Subcutaneous abdominal adipose tissue (tissue), 5 donors: Measurements from ENCODE around the gene FLOT1.
A peak's percentile ranks its signal among the peaks of the same experiment; 100 is the strongest.
"Not testable (repeated sequence)": the region's sequence is repeated elsewhere in the genome, so short reads cannot be mapped to it uniquely, and the experiment has no call there.

Experiments used
- H3K27ac ChIP-seq: one replicate; pipeline ENCODE4 v1.7.0; 2013; ENCODE audit warnings: low read depth, mild to moderate bottlenecking, inconsistent platforms, low read length, moderate library complexity
- H3K27me3 ChIP-seq, 5 donors: one replicate each; pipeline ENCODE4 v1.7.0; 2013; ENCODE audit warnings: low read length in 5 of 5, inconsistent platforms in 1 of 5; ENCODE audit not compliant: control insufficient read depth in 5 of 5, insufficient read depth in 4 of 5
- H3K36me3 ChIP-seq, 5 donors: one replicate each; pipeline ENCODE4 v1.7.0; 2013; ENCODE audit warnings: low read length in 5 of 5; ENCODE audit not compliant: control insufficient read depth in 5 of 5, insufficient read depth in 5 of 5
- H3K4me1 ChIP-seq, 5 donors: one replicate each; pipeline ENCODE4 v1.7.0; 2013; ENCODE audit warnings: low read length in 5 of 5, mild to moderate bottlenecking in 3 of 5, moderate library complexity in 1 of 5; ENCODE audit not compliant: control insufficient read depth in 5 of 5, insufficient read depth in 5 of 5
- H3K4me3 ChIP-seq, 5 donors: one replicate each; pipeline ENCODE4 v1.7.0; 2013; ENCODE audit warnings: low read length in 5 of 5, low read depth in 1 of 5
- H3K9ac ChIP-seq, 5 donors: one replicate each; pipeline ENCODE4 v1.7.0; 2013; ENCODE audit warnings: low read length in 5 of 5, mild to moderate bottlenecking in 4 of 5, moderate library complexity in 3 of 5
- H3K9me3 ChIP-seq, 5 donors: one replicate each; pipeline ENCODE4 v1.7.0; 2013; ENCODE audit warnings: low read length in 5 of 5; ENCODE audit not compliant: control insufficient read depth in 5 of 5
- donor health status: healthy.
- donor health status: healthy.
- donor health status: healthy.
- donor health status: healthy.
- donor health status: healthy.

Gene FLOT1

GRCh38 chr6:30717845-30718720, 24.4 kb downstream of the FLOT1 start:
- not testable (repeated sequence) for H3K9me3 ChIP-seq, H3K27me3 ChIP-seq
- H3K36me3 ChIP-seq: peaks cover 13 to 24% (median 22%) of the 10 kb centered on the region in 5 donors
- peak overlapping the region in 1 of 5 donors; percentile 62 for H3K9ac ChIP-seq
- H3K27ac ChIP-seq: peak overlapping the region; percentile 96
- peaks cover 5 to 42% (median 38%) of the 10 kb centered on the region in 5 donors for H3K4me1 ChIP-seq
- peak overlapping the region; percentile 59 to 86 (median 85) for H3K4me3 ChIP-seq

GRCh38 chr6:30717129-30717844, 25.2 kb downstream of the FLOT1 start, which contains the start of gene MDC1:
Gene MDC1, minus strand, starts transcription at chr6:30717281. Its CDS starts 2,106 bp downstream, at chr6:30715175.
- Histone ChIP-seq H3K4me1 (peaks cover 3 to 34% (median 32%) of the 10 kb centered on the region in 5 donors), H3K4me3 (peak within 1 kb of the TSS; percentile 83 to 91 (median 85)), H3K9me3 (no peaks in the 10 kb centered on the region), H3K27ac (peak within 1 kb of the TSS; percentile 75), H3K27me3 (no peaks in the 10 kb centered on the region), H3K9ac (peak within 1 kb of the TSS in 4 of 5 donors; percentile 77 to 85 (median 80)), H3K36me3 (peaks cover 10 to 27% (median 24%) of the 10 kb centered on the region in 5 donors)

DNA sequence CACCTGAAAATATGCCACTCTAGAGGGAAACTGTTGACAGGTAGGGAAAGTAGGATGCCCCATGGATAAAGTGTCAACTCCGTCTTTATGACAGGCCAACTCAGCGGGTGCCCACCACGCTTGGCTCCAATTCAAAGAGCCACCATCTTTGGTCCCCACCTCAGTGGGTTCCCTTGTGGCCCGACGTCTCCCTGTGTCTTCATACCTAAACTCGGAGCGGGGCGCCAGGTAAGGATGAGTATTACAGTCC, 25.7 kb downstream of the FLOT1 start:
- H3K9ac ChIP-seq: peak overlapping the region in 4 of 5 donors; percentile 77 to 85 (median 80)

GRCh38 chr6:30714263-30714662, 28.2 kb downstream of the FLOT1 start:
- Histone ChIP-seq H3K27ac (no peak overlapping the region), H3K27me3 (no peaks in the 10 kb centered on the region), H3K9ac (no peak overlapping the region), H3K4me1 (peaks cover 3 to 18% (median 13%) of the 10 kb centered on the region in 5 donors), H3K9me3 (no peaks in the 10 kb centered on the region), H3K36me3 (peaks cover 13 to 57% (median 43%) of the 10 kb centered on the region in 5 donors), H3K4me3 (no peak overlapping the region)

More for the DNA sequence above, 25.7 kb downstream of the FLOT1 start:
- Histone ChIP-seq H3K36me3 (peaks cover 10 to 32% (median 29%) of the 10 kb centered on the region in 5 donors), H3K27me3 (no peaks in the 10 kb centered on the region), H3K9me3 (no peaks in the 10 kb centered on the region), H3K27ac (peak overlapping the region; percentile 75), H3K4me1 (peaks cover 3 to 30% (median 27%) of the 10 kb centered on the region in 5 donors), H3K4me3 (peak overlapping the region; percentile 83 to 91 (median 85))

DNA sequence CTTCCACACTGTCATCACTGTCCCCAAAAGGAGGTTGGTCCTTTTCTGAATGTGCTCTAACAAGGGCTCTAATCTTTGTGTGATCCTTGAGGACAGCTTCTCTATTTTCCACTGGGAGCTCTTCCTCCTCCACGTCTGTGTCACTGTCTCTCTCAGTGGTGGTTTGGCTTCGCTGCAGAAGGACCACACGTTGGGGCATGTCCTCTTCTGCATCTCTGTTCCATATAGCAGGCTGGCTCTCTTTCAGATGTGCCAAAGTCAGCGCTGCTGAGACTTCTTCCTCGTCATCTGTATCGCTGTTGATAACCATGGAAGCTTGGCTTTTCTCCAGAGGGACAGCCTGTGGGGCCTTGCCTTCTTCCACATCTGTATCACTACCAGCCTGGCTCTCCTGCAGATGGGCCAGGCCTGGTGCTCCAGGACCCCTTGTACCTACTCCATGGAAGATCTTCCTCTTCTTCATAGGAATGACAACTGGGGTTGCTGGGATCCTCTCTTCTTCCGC, 30.0 kb downstream of the FLOT1 start:
- Histone ChIP-seq H3K36me3 (peaks cover 16 to 73% (median 51%) of the 10 kb centered on the region in 5 donors), H3K27ac (no peak overlapping the region), H3K4me1 (peaks cover under 1 to 9% (median 7%) of the 10 kb centered on the region in 5 donors), H3K4me3 (no peak overlapping the region), H3K27me3 (no peaks in the 10 kb centered on the region), H3K9ac (no peak overlapping the region), H3K9me3 (no peaks in the 10 kb centered on the region)

DNA sequence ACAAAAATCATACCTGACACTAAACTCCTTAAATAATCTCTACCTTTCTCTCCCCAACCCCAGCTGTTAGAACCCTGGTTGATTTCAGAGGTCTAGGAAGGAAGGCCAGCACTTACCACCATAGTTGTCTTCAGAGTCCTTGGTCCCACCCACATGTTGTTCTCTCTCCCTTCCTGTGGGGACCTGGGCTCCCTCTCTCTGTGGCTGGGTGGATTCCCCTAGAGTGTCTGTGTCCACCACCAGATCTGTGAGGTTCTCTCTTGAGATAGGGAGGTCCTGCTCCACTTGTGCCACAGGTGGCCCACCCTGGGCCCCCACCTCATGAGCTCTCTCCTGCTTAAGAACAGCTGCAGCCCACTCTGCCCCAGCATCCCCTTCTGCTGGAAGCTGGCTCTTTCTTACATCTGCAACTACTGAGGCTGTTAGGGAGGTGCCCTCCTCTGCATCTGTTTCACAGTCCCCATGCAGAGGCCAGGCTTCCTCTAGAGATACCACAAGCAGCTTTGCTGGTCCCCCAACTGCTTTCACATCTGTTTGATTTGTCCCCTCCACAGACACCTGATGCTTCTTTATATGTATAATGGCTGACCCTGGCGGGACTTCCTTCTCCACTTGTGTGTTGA, 30.6 kb downstream of the FLOT1 start:
- no peak overlapping the region for H3K9ac ChIP-seq
- no peaks in the 10 kb centered on the region for H3K9me3 ChIP-seq
- peaks cover 16 to 79% (median 58%) of the 10 kb centered on the region in 5 donors for H3K36me3 ChIP-seq
- no peak overlapping the region for H3K27ac ChIP-seq
- peaks cover 0 to 7% (median 6%) of the 10 kb centered on the region in 5 donors for H3K4me1 ChIP-seq
- no peak overlapping the region for H3K4me3 ChIP-seq
- H3K27me3 ChIP-seq: no peaks in the 10 kb centered on the region

DNA sequence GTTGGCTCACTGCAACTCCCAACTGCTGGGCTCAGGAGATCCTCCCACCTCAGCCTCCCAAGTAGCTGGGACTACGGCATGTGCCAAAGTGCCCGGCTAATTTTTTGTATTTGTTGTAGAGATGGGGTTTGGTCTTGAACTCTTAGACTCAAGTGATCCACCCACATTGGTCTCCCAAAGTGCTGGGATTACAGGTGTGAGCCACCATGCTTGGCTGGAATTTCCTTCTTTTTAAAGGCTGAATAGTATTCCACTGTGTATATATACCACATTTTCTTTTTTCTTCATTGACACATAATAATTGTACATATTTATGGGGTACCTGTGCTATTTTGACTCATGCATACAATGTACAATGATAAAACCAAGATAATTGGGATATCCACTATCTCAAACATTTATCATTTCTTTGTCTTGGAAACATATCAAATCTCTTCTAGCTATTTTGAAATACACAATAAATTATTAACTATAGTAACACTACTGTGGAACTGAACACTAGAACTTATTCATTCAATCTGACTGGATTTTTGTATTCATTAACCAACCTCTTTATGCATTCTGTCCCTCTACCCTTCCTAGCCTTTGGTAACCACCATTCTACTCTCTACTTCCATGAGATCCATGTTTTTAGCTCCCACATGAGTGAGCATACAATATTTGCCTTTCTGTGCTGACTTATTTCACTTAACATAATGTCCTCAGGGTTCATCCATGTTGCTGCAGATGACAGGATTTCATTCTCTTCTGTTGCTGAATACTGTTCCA, 33.2 kb downstream of the FLOT1 start:
- H3K27ac ChIP-seq: no peak overlapping the region
- peaks cover 0 to under 1% (median 0%) of the 10 kb centered on the region in 5 donors for H3K4me1 ChIP-seq
- no peak overlapping the region for H3K9ac ChIP-seq
- H3K9me3 ChIP-seq: no peaks in the 10 kb centered on the region
- H3K4me3 ChIP-seq: no peak overlapping the region
- peaks cover 12 to 90% (median 64%) of the 10 kb centered on the region in 5 donors for H3K36me3 ChIP-seq
- no peaks in the 10 kb centered on the region for H3K27me3 ChIP-seq

GRCh38 chr6:30707281-30707850, 35.1 kb downstream of the FLOT1 start:
- no peak overlapping the region for H3K27ac ChIP-seq
- no peak overlapping the region for H3K9ac ChIP-seq
- peaks cover 6 to 85% (median 56%) of the 10 kb centered on the region in 5 donors for H3K36me3 ChIP-seq
- no peak overlapping the region for H3K4me3 ChIP-seq
- no peaks in the 10 kb centered on the region for H3K27me3 ChIP-seq
- H3K9me3 ChIP-seq: no peaks in the 10 kb centered on the region
- peaks cover 0 to 11% (median 8%) of the 10 kb centered on the region in 5 donors for H3K4me1 ChIP-seq

DNA sequence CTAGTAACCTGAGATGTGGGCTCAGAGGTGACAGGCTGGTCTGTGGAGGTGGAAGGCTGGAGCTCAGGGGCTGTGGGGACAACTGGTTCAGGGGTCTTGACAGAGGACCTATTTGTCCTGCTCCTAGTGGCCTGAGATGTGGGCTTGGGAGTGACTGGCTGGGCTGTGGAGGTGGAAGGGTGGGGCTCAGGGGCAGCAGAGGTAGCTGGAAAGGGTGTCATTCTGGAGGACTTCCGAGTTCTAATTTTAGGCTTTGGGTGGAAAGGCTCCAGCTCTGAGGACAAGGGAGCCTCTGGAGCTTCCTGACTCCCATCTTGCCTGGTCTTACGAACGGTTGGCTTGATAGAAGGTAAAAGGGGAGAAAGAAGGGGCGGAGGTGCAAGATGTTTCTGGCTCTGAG, 36.9 kb downstream of the FLOT1 start:
- H3K27ac ChIP-seq: no peak overlapping the region
- peaks cover 6 to 70% (median 42%) of the 10 kb centered on the region in 5 donors for H3K36me3 ChIP-seq
- no peak overlapping the region for H3K9ac ChIP-seq
- no peak overlapping the region for H3K4me3 ChIP-seq
- no peaks in the 10 kb centered on the region for H3K27me3 ChIP-seq
- peaks cover 0 to 11% (median 8%) of the 10 kb centered on the region in 5 donors for H3K4me1 ChIP-seq
- H3K9me3 ChIP-seq: no peaks in the 10 kb centered on the region
